GM19395 (cell line): ENCODE measurements around the gene GALNTL6.
A peak's percentile ranks its signal among the peaks of the same experiment; 100 is the strongest.

Experiments
- ATAC-seq: cut with Tn5 transposase; IDR thresholded peaks from one replicate; pipeline ENCODE4 v1.9.1; 2021; ENCODE audit warnings: mild to moderate bottlenecking, moderate library complexity; ENCODE audit not compliant: unreplicated experiment

The GALNTL6 gene

GRCh38 chr4:172514011-172514410 is 700.8 kb downstream of the GALNTL6 start:
- no peak for ATAC-seq

GRCh38 chr4:172514801-172515200 is 701.6 kb downstream of the GALNTL6 start:
- ATAC-seq, result no peak

GRCh38 chr4:172515266-172515879 is 702.2 kb downstream of the GALNTL6 start:
- ATAC-seq, result no peak

GRCh38 chr4:172517391-172517790 is 704.2 kb downstream of the GALNTL6 start:
- no peak for ATAC-seq

- no peak for ATAC-seq
Measured at GRCh38 chr4:172521248-172521647, 708.0 kb downstream of the GALNTL6 start.

GRCh38 chr4:172521680-172522079 is 708.5 kb downstream of the GALNTL6 start:
- no peak for ATAC-seq

- ATAC-seq, result no peak
Measured at GRCh38 chr4:172543249-172543648, 730.0 kb downstream of the GALNTL6 start.

- ATAC-seq, result peak; percentile 92
Measured at GRCh38 chr4:172546782-172547181, 733.6 kb downstream of the GALNTL6 start.

- ATAC-seq, result no peak
Measured at GRCh38 chr4:172547724-172548123, 734.5 kb downstream of the GALNTL6 start.

GRCh38 chr4:172553216-172553615 is 740.0 kb downstream of the GALNTL6 start:
- ATAC-seq, result no peak

GRCh38 chr4:172554588-172554987 is 741.4 kb downstream of the GALNTL6 start:
- no peak for ATAC-seq

- no peak for ATAC-seq
Measured at GRCh38 chr4:172555725-172556124, 742.5 kb downstream of the GALNTL6 start.

- ATAC-seq, result no peak
Measured at GRCh38 chr4:172573899-172574298, 760.7 kb downstream of the GALNTL6 start.

- ATAC-seq, result no peak
Measured at GRCh38 chr4:172578712-172579111, 765.5 kb downstream of the GALNTL6 start.

GRCh38 chr4:172584816-172585215 is 771.6 kb downstream of the GALNTL6 start:
- ATAC-seq, result no peak

- ATAC-seq, result no peak
Measured at GRCh38 chr4:172596206-172596605, 783.0 kb downstream of the GALNTL6 start.

GRCh38 chr4:172599554-172599953 is 786.4 kb downstream of the GALNTL6 start:
- no peak for ATAC-seq

- ATAC-seq, result no peak
Measured at GRCh38 chr4:172601195-172601594, 788.0 kb downstream of the GALNTL6 start.

GRCh38 chr4:172619218-172619617 is 806.0 kb downstream of the GALNTL6 start:
- no peak for ATAC-seq

- no peak for ATAC-seq
Measured at GRCh38 chr4:172619798-172620197, 806.6 kb downstream of the GALNTL6 start.

GRCh38 chr4:172628263-172628662 is 815.1 kb downstream of the GALNTL6 start:
- ATAC-seq, result no peak

GRCh38 chr4:172630280-172630679 is 817.1 kb downstream of the GALNTL6 start:
- no peak for ATAC-seq

- ATAC-seq, result no peak
Measured at GRCh38 chr4:172631832-172632231, 818.6 kb downstream of the GALNTL6 start.
